Right renal cortex interstitium (tissue), 3 donors: ENCODE measurements around the gene DBT. TPM values are rescaled to one million over a fixed set of nuclear protein-coding genes. Genes with fewer than 3 reads are reported as not detected.
"Not testable (repeated sequence)": the region's sequence is repeated elsewhere in the genome, so short reads cannot be mapped to it uniquely, and the experiment has no call there.

Experiments used
- DNase-seq, 3 donors: peaks; one replicate each; pipeline ENCODE4 v3.0.0-alpha.2; 2013; ENCODE audit warnings: low read depth in 3 of 3, low spot score in 2 of 3
- polyA plus RNA-seq, 3 donors: library from polyadenylated mRNA; unstranded; fragments of 120-200 nt; gene quantifications; one replicate each; pipeline ENCODE4 v1.2.1, GENCODE V29; 2013; ENCODE audit not compliant: insufficient read length in 3 of 3

Gene DBT
- polyA plus RNA-seq, result 10 to 100 TPM; 27.0 to 29.5 (median 27.4) TPM

GRCh38 chr1:100249537-100250257 is at the start of gene DBT:
TSS of gene DBT (minus strand) at chr1:100249834. CDS start at chr1:100249820, 14 bp downstream.
- DNase-seq, result peak; percentile 88 to 93 (median 88)

- no peak for DNase-seq
These were observed 48.9 kb upstream of the DBT start for GRCh38 chr1:100298512-100298911.

GRCh38 chr1:100296997-100297396 is 47.4 kb upstream of the DBT start:
- DNase-seq, result not testable (repeated sequence)

GRCh38 chr1:100296140-100296539 is 46.5 kb upstream of the DBT start:
- DNase-seq, result no peak

- no peak for DNase-seq
These were observed 43.1 kb upstream of the DBT start for GRCh38 chr1:100292711-100293110.

- DNase-seq, result no peak
These were observed 40.7 kb upstream of the DBT start for GRCh38 chr1:100290291-100290690.

GRCh38 chr1:100287162-100287561 is 37.5 kb upstream of the DBT start:
- DNase-seq, result no peak

GRCh38 chr1:100284591-100284990 is 35.0 kb upstream of the DBT start:
- no peak for DNase-seq

GRCh38 chr1:100279954-100280682 is 30.5 kb upstream of the DBT start:
- no peak for DNase-seq

- DNase-seq, result no peak
These were observed 29.8 kb upstream of the DBT start for GRCh38 chr1:100279358-100279923.

GRCh38 chr1:100277866-100278265 is 28.2 kb upstream of the DBT start:
- no peak for DNase-seq

GRCh38 chr1:100268202-100268601 is 18.6 kb upstream of the DBT start:
- DNase-seq, result no peak

GRCh38 chr1:100267284-100267683 is 17.6 kb upstream of the DBT start:
- DNase-seq, result no peak

- no peak for DNase-seq
These were observed 17.1 kb upstream of the DBT start for GRCh38 chr1:100266741-100267140.

- peak; percentile 85 to 92 (median 88) for DNase-seq
These were observed 16.5 kb upstream of the DBT start, which contains the start of gene RTCA for GRCh38 chr1:100265931-100266740. TSS of gene RTCA (plus strand) at chr1:100266216. CDS start at chr1:100266376, 160 bp downstream.

- DNase-seq, result no peak
These were observed 15.9 kb upstream of the DBT start for GRCh38 chr1:100265562-100265930.

GRCh38 chr1:100264081-100264480 is 14.4 kb upstream of the DBT start:
- DNase-seq, result not testable (repeated sequence)

GRCh38 chr1:100261686-100262085 is 12.1 kb upstream of the DBT start:
- DNase-seq, result no peak

GRCh38 chr1:100258427-100258826 is 8.8 kb upstream of the DBT start:
- not testable (repeated sequence) for DNase-seq

GRCh38 chr1:100256273-100256672 is 6.6 kb upstream of the DBT start:
- DNase-seq, result not testable (repeated sequence)

- DNase-seq, result no peak
These were observed 3.9 kb upstream of the DBT start for GRCh38 chr1:100253552-100253951.
